GM21717 (cell line): Measurements from ENCODE around the gene PPP1R12A.
"Not testable (repeated sequence)": the region's sequence is repeated elsewhere in the genome, so short reads cannot be mapped to it uniquely, and the experiment has no call there.

Experiments used
- ATAC-seq: cut with Tn5 transposase; IDR thresholded peaks from one replicate; pipeline ENCODE4 v1.9.1; 2021; ENCODE audit warnings: mild to moderate bottlenecking, moderate library complexity; ENCODE audit not compliant: unreplicated experiment

The PPP1R12A gene

DNA sequence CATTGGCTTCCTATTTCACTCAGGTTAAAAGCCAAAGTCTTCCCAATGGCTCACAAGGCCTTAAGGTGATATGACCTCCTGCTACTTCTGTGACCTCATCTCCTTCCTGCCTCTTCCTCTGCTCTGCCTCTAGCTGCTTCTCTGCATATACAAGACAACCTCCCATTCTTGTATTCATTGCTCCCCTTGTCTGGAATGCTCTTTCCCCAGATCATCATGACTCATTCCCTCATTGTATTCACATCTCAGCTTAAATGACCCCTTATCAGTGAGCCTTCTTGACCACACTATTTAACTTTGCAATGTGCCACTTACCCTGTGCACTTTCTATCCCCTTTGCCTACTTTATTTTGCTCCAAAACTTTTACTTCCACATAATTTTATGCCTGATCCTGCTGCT, 90.2 kb downstream of the PPP1R12A start:
- no peak for ATAC-seq

DNA sequence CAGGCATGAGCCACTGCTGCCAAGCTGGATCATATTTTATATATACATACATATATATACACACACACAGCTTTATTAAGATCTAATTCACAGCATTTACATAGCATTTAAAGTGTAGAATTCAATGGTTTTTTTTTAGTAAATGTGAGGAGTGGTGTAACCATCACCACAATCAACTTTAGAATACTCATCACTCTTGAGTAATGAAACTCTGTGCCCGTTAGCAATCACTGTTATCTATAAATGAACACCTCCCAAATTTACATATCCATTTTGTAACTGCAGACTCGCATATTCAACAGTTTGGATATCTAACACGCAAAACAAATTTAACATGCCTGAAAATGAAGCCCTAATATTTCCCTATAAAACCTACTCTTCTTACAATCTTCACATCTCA, 90.9 kb downstream of the PPP1R12A start:
- no peak for ATAC-seq

DNA sequence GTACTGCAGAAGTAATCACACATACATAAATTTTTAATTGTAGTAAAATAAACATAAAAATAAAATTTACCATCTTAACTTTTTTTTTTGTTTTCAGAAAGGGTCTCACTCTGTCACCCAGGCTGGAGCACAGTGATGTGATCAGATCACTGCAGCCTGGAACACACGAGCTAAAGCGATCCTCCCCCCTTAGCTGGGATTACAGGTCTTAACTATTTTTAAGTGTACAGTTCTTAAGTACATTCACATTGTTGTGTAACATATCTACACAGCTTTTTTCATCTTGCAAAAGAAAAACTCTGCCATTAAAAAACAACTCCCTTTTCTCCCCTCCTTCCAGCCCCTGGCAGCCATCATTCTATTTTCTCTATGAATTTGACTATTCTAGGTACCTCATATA, 92.3 kb downstream of the PPP1R12A start:
- no peak for ATAC-seq

GRCh38 chr12:79841878-79842265, 93.0 kb downstream of the PPP1R12A start:
- ATAC-seq: no peak

DNA sequence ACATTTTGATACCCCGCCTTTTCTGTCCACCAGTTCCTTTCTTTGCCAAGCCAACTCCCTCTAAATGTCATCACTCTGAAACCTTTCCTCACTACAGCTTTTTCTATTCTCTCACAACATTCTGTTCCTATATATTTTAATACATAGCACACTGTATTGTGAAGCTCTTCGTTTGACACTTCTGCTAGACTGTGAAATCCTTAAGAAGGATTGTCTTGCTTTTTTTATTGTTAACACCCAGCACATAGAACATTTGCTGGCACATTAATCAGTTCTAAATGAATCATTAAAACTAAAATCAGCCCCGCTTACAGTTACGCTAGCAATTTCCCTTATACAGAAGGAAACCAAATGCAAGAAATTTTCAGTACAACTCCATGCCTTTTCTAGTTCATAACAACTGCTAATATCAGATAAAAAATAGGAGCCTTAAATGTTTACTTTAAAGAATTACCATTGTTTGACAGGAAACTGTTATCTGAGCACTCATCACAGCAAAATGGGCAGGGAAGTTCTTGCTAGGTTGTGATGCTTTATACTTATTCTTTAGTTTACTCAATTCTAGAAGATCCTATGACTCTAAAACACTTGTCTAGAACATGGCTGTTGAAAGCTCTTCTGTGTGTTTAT, 93.5 kb downstream of the PPP1R12A start:
- ATAC-seq: no peak

- no peak for ATAC-seq
Observed at GRCh38 chr12:79838359-79838758, 96.5 kb downstream of the PPP1R12A start.

DNA sequence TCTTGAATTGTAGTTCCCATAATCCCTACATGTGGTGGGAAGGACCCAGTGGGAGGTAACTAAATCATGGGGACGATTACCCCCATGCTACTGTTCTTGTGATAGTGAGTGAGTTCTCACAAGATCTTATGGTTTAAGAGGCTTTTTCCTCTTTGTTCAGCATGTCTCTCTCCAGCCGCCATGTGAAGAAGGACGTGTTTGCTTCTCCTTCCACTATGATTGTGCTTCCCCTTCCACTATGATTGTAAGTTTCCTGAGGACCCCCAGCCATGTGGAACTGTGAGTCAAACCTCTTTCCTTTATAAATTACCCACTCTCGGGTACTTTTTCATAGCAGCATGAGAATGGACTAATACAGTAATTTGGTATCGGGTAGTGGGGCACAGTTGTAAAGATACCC, 97.3 kb downstream of the PPP1R12A start:
- no peak for ATAC-seq

DNA sequence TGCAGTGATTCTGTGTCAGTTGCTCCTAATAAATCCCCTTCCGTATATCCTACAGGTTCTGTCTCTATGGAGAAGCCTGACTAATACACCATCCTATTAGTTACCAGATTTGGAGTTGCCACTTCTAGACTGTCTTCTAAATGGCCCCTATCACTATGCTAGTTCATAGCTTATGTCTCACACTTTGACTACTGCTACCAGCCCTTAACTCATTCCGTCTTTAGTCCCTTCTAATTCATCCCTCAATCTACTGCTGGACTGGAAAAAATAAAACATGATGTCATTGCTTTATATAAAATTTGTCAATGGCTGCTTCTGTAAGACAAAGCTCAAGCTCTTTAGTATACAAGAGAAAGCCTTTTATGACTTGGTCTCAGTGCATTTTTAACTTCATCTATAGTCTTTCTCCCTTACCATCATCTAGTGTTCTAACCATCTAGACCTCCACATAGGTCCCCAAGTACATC, 99.5 kb downstream of the PPP1R12A start:
- ATAC-seq: no peak

DNA sequence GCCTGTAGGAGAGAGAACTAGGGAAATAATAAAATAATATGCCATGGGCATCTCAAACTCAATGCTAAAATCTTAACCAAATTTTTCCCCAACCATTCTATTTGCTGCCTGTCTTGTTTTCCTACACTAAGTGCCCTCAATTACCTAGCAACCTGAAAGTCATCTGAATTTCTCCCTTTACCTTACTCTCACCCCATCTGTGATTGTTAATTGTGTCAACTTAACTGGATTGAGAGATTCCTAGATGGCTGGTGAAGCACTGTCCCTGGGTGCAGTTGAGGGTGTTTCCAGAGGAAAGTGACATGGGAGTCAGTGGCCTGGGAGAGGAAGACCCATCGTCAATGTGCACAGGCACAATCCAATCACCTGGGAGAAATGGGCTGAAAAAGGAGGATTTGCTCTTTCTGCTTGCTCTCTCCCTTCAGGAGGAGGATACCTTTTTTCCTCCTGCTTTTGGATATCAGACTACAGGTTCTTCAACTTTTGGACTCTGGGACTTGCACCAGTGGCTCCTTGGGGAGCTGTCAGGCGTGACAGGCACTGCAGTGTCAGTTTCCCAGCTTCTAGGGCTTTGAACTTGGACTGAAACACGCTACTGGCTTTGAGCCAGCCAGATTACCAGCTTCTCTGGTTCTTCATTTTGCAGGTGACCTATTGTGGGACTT, 100.1 kb downstream of the PPP1R12A start:
- no peak for ATAC-seq

DNA sequence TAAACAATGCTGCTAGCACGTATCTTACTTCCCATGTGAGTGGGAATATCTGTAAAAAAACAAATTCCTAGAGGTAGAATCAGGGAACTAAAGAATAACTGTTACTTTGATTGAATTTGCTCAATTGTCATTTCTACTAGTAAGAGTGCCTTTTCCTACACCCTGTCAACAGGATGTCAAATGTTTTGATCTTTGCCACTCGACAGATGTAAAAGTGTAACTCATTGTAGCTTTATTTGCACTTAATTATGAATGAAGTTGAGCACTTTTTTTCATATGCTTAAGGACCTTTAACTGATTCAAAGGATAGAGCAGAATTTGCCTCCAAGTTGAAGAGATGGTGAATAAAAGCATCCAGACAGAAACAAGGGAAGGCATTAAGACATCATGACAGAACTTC, 104.5 kb downstream of the PPP1R12A start:
- ATAC-seq: no peak

GRCh38 chr12:79828924-79829323, 106.0 kb downstream of the PPP1R12A start:
- no peak for ATAC-seq

GRCh38 chr12:79827484-79827883, 107.4 kb downstream of the PPP1R12A start:
- no peak for ATAC-seq

GRCh38 chr12:79826267-79827128, 108.4 kb downstream of the PPP1R12A start:
- ATAC-seq: no peak

GRCh38 chr12:79822475-79822874, 112.4 kb downstream of the PPP1R12A start:
- no peak for ATAC-seq

- no peak for ATAC-seq
Observed at GRCh38 chr12:79818856-79819255, 116.0 kb downstream of the PPP1R12A start.

GRCh38 chr12:79784366-79785065, 150.4 kb downstream of the PPP1R12A start:
- ATAC-seq: not testable (repeated sequence)

- ATAC-seq: no peak
Observed at GRCh38 chr12:79782172-79782900, 152.6 kb downstream of the PPP1R12A start.

- ATAC-seq: no peak
Observed at GRCh38 chr12:79778802-79779448, 156.0 kb downstream of the PPP1R12A start.

- ATAC-seq: no peak
Observed at GRCh38 chr12:79776111-79776510, 158.8 kb downstream of the PPP1R12A start.
